Inferior parietal cortex (tissue), 1 donor: Measurements from ENCODE around the gene ADAR.

ENCODE experiments used
- DNase-seq: peaks from one replicate; pipeline ENCODE4 v3.0.0-alpha.2; 2016; ENCODE audit errors: extremely low spot score

The ADAR gene

GRCh38 chr1:154557248-154557938 lies 50.6 kb downstream of the ADAR start:
- no peak for DNase-seq

GRCh38 chr1:154556422-154556821 lies 51.6 kb downstream of the ADAR start:
- DNase-seq = no peak

DNA sequence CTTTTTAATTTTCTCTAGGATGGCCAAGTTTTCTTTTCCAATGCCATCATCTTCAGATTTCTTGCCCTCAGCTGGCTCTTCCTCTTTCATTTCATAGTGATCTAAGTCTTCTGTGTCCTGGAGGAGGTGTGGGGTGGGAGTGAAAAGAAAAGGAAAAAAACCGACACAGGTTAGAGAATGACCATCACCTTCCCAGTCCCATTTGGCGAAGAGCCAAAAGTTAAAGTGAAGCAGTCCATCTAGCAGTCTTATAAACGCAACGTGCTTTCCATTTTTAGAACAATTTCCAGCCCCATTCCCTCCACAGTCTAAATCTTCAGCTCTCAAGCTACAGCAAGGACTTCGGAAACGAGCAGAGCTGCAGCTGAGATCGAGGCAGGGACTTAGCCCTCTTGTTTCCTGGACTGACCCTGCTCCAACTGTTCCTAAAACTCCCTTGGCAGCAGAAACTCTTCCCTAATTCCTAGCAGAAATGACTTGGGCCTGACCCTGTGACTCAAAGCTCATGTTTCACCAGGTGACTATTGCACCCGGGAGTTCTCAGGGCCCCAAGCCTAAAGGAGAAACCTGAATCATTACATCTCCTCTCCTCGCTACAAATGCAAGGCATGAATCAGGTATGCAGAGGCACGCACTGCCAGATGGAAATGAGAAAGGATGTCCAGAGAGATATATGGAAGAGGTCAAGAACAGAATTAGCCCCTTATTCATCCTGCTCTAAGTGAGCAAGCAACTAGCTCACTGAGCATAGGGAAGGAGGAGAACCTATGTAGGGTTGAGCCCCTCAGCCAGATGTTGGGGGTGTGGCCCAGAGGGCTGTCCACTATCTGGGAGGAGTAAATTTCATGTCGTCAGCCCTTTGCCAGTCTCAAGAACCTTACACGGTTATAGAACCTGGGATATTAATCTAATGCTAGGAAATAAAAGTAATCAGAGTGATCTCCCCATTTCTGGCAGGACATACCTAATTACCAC lies 54.6 kb downstream of the ADAR start:
- DNase-seq = no peak

- DNase-seq = no peak
These were observed 56.0 kb downstream of the ADAR start for GRCh38 chr1:154552036-154552435.

DNA sequence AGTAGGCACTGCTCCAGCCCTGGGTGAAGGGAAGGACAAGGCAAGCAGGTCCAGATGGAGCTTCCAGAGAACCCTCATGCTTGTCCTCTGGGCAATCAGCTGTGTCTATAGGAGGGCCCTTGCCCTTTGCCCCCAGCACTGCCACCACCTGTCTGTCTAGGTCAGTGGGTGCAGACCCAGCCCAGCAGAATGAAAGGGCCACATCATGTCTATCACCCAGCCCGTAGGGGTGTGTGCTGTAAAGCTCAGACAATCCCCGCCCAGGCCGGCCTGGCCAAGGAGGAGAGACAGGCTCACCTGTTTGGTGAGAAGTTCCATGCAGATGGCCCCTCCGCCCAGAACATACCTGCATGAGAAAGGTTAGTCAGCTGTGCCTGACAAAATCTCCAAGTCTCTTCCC lies 56.5 kb downstream of the ADAR start:
- DNase-seq = no peak

- DNase-seq = no peak
These were observed 57.3 kb downstream of the ADAR start for GRCh38 chr1:154550657-154551056.

DNA sequence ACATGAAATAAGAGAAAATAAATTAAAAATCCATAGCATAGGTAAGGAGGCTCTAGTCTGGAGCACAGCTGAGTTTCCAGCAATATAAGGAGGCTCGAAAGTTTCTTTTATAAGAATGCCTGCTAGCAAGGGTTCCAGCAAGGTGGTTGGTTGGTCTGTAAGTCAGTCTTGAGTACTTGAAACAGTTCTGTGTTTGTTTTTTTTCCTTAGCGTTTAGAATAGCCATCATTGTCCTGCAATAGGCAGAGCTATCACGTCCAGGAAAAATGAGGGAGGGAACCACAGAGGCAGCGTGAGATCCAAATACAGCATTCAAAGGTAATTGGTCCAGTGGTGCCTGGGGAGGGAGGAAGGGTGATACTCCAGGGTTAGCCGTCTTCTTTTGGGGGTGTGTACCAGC lies 57.9 kb downstream of the ADAR start:
- no peak for DNase-seq

DNA sequence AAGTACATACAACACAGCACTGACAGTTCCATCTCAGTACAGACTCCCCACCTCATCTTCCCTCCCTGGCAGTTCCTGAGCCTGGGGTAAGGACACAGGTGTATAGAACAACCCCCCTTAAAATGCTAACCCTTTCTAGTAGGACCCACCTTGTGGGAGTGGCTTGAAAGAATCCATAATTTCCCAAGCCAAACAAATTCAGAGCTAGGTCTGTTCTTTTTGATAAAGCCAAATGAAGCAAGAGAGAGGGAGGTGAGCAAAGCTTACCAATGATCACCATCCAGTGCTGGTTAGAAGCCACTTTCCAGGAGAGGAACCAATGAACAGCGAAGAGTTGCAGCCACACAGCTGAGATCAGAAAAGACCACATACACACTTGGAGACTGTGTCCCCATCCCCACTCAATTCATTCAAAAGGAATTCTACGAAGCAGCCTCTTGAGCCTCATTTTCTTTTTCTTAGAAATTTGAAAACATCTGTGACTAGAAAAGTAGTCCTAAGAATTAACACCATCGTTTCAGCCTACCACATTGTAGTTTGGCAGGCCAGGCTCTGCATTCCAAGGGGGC lies 58.7 kb downstream of the ADAR start:
- no peak for DNase-seq

- no peak for DNase-seq
These were observed 60.0 kb downstream of the ADAR start for GRCh38 chr1:154548028-154548427.

GRCh38 chr1:154547105-154547732 lies 60.8 kb downstream of the ADAR start:
- DNase-seq = no peak

GRCh38 chr1:154546264-154547063 lies 61.5 kb downstream of the ADAR start:
- peak; percentile 55 for DNase-seq

DNA sequence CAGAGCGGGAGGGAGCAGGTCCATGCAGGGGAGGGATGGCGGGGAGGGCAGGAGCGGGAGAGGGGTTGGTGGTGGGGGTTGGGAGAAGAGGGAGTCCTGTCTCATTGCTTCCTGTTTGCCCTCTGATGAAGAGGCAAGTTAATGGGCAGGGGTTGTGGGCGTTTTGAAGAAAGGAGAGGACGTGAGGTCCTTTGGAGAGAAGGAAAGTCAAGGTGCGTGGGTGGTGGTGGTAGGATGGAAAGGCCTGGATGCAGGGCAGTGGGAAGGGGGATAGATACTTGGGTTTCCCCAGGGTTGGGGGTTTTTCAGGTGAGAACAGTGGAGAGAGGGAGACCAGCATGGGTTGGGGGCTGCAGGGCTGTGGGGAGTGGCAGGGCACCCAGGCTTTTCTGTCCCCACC lies 66.8 kb downstream of the ADAR start:
- no peak for DNase-seq

DNA sequence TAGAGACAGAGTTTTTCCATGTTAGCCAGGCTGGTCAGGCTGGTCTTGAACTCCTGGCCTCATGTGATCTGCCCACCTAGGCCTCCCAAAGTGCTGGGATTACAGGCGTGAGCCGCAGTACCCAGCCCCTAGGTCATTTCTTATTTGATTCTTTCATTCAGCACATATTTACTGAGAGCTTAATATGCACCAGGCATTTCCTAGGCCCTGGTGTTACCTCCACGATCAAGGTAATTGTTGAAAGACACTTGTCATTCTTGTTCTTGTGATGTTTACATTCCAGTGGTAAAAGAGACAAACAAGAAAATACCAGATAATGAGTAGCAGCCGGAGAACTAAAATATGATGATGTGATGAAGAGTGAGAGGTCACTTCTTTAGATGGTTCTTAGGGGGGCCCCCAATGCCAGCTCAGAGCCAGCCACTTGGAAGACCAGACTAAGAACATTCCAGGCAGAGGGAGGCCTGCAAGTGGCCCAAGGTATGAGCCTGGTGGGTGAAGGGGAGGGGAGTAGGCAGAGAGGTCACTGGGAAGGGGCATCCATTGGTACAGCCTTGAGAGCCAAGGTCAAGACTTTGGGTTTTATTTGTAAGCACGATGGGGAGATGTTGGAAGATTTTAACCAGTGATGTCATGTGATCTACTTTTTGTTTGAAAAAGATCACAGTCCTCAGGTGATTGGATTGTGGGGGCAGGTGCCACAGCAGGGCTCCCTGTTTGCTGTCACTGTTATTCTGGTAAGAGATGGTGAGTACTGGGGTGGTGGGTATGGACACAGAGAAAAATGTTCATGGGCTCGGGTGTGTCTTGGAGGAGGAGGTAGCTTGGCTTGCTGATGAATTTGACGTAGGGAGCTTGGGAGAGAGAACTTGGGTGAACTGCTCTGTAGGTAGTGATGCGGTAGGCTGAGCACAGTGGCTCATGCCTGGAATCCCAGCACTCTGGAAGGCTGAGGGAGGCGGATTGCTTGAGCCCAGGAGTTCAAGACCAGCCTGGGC lies 68.2 kb downstream of the ADAR start:
- DNase-seq = no peak

GRCh38 chr1:154536570-154536969 lies 71.4 kb downstream of the ADAR start:
- DNase-seq = no peak

GRCh38 chr1:154533952-154534844 lies 73.8 kb downstream of the ADAR start:
- DNase-seq = no peak
